ENCODE data around the gene ZBTB21. TPM values are rescaled to one million over a fixed set of nuclear protein-coding genes. Genes with fewer than 3 reads are reported as not detected.

The ZBTB21 gene
- total and polyA plus RNA-seq, 2 donors = 5.4 to 7.9 TPM

DNA sequence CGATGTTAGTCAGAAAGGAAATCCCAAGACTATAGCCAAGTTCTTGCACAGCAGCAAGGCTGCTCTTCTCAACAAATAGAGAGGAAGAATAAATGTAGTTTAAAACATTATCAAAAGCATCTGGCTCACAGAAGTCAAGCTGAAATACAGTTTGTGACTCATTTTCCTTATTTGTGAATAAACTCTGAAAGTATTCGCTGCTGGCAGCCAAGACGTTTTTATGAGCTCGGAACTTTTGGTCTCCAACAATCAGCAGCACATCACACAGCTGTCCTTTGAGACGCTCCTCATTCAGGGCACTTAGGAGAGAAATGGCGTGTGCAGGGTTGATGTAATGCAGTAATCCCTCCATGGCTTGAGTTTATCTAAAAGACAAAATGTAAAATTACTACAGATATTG, 16.4 kb downstream of the ZBTB21 start:
- no peaks in the 10 kb centered on the region for H3K4me1 ChIP-seq (ENCODE audit: control insufficient read depth in 2 of 2, insufficient read depth in 2 of 2, low read length in 2 of 2)
- no peak overlapping the region for H3K27ac ChIP-seq (ENCODE audit: low read depth in 1 of 2, low read length in 1 of 2)
- 98% methylated on average over 6 of the region's 6 CpGs for WGBS
- DNase-seq (ENCODE audit: low read depth in 6 of 9, low spot score in 9 of 9) = no peak
- H3K9me3 ChIP-seq (ENCODE audit: control insufficient read depth in 2 of 2, insufficient read depth in 1 of 2, low read length in 1 of 2) = peaks cover 3 to 17% of the 10 kb centered on the region in 2 donors
- H3K36me3 ChIP-seq (ENCODE audit: control insufficient read depth in 2 of 2, insufficient read depth in 2 of 2, low read length in 1 of 2) = peaks cover 35 to 48% of the 10 kb centered on the region in 2 donors
- H3K4me3 ChIP-seq (ENCODE audit: low read length in 2 of 2) = no peak overlapping the region
- no peaks in the 10 kb centered on the region for H3K27me3 ChIP-seq (ENCODE audit: control insufficient read depth in 2 of 2, insufficient read depth in 1 of 2, low read length in 1 of 2)

DNA sequence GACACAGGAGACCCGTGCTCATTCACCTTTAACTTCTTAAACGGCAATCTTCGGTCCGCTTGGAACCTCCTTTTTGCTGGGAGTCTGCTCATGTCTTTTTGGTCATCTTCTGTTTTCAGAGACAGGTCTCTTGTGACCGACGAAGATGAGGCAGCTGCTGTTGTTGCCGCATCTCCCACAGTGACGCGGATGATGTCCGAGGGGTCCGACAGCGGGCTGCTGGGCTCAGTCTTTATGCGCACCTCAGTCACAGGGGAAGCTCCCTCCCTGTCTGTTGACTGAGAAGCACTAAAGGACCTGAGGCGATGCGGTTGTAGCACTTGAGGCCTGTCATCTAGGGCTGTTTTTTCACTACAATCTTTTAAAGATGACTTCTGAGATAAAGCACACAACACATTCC, 17.6 kb downstream of the ZBTB21 start:
- Histone ChIP-seq H3K4me1 (ENCODE audit: control insufficient read depth in 2 of 2, insufficient read depth in 2 of 2, low read length in 2 of 2) (no peaks in the 10 kb centered on the region), H3K4me3 (ENCODE audit: low read length in 2 of 2) (no peak overlapping the region), H3K9me3 (ENCODE audit: control insufficient read depth in 2 of 2, insufficient read depth in 1 of 2, low read length in 1 of 2) (peaks cover 3 to 17% of the 10 kb centered on the region in 2 donors), H3K27me3 (ENCODE audit: control insufficient read depth in 2 of 2, insufficient read depth in 1 of 2, low read length in 1 of 2) (no peaks in the 10 kb centered on the region), H3K36me3 (ENCODE audit: control insufficient read depth in 2 of 2, insufficient read depth in 2 of 2, low read length in 1 of 2) (peaks cover 31 to 45% of the 10 kb centered on the region in 2 donors), H3K27ac (ENCODE audit: low read depth in 1 of 2, low read length in 1 of 2) (no peak overlapping the region)
- WGBS = 98% methylated on average over 15 of the region's 15 CpGs
- DNase-seq (ENCODE audit: low read depth in 6 of 9, low spot score in 9 of 9) = no peak

DNA sequence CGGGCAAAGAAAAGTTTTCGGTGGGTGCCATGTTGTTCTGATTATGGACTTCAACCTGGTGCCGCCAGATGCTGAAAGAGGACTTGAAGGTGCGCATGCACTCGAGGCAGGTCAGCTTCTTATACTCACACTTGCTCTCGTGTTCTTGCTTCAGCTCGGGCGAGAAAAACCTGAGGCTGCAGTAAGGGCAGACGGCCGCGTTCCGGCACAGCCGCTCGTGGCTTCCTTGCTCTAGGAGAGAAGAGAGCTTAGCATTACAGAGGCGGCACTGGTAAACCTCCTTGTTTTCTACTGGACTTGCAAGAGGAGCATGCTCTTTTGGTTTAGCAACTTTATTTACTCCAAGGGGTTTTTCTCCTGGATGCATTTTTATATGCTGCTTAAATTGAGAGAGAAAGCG, 18.5 kb downstream of the ZBTB21 start:
- peaks cover 3 to 17% of the 10 kb centered on the region in 2 donors for H3K9me3 ChIP-seq (ENCODE audit: control insufficient read depth in 2 of 2, insufficient read depth in 1 of 2, low read length in 1 of 2)
- no peak overlapping the region for H3K4me3 ChIP-seq (ENCODE audit: low read length in 2 of 2)
- DNase-seq (ENCODE audit: low read depth in 6 of 9, low spot score in 9 of 9) = no peak
- H3K4me1 ChIP-seq (ENCODE audit: control insufficient read depth in 2 of 2, insufficient read depth in 2 of 2, low read length in 2 of 2) = no peaks in the 10 kb centered on the region
- H3K27ac ChIP-seq (ENCODE audit: low read depth in 1 of 2, low read length in 1 of 2) = no peak overlapping the region
- peaks cover 26 to 42% of the 10 kb centered on the region in 2 donors for H3K36me3 ChIP-seq (ENCODE audit: control insufficient read depth in 2 of 2, insufficient read depth in 2 of 2, low read length in 1 of 2)
- H3K27me3 ChIP-seq (ENCODE audit: control insufficient read depth in 2 of 2, insufficient read depth in 1 of 2, low read length in 1 of 2) = no peaks in the 10 kb centered on the region
- WGBS = 98% methylated on average over 16 of the region's 16 CpGs

DNA sequence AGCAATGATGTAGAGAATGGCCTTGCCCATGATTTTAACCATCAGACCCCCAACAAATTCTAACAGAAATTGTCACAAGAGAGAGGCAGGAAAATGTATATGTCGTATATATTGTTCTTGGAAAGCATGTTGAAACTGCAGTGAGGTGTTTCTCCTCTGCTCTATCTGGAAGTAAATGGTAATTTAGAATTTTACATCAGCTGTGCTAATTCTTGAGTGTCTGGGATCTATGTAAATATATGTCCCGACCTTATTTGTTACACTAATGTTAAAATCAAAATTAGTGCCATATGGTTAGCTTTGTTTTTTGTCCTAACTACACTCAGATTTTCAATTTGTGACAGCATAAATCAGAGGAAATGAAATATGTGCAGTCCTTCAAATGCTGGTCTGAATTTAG, 20.5 kb downstream of the ZBTB21 start:
- no peak for DNase-seq (ENCODE audit: low read depth in 6 of 9, low spot score in 9 of 9)
- Histone ChIP-seq H3K27ac (ENCODE audit: low read depth in 1 of 2, low read length in 1 of 2) (no peak overlapping the region), H3K4me3 (ENCODE audit: low read length in 2 of 2) (no peak overlapping the region), H3K36me3 (ENCODE audit: control insufficient read depth in 2 of 2, insufficient read depth in 2 of 2, low read length in 1 of 2) (peaks cover 19 to 33% of the 10 kb centered on the region in 2 donors), H3K4me1 (ENCODE audit: control insufficient read depth in 2 of 2, insufficient read depth in 2 of 2, low read length in 2 of 2) (no peaks in the 10 kb centered on the region), H3K9me3 (ENCODE audit: control insufficient read depth in 2 of 2, insufficient read depth in 1 of 2, low read length in 1 of 2) (peaks cover 0 to 3% of the 10 kb centered on the region in 2 donors), H3K27me3 (ENCODE audit: control insufficient read depth in 2 of 2, insufficient read depth in 1 of 2, low read length in 1 of 2) (no peaks in the 10 kb centered on the region)
- WGBS = 98% methylated on average over 2 of the region's 2 CpGs

DNA sequence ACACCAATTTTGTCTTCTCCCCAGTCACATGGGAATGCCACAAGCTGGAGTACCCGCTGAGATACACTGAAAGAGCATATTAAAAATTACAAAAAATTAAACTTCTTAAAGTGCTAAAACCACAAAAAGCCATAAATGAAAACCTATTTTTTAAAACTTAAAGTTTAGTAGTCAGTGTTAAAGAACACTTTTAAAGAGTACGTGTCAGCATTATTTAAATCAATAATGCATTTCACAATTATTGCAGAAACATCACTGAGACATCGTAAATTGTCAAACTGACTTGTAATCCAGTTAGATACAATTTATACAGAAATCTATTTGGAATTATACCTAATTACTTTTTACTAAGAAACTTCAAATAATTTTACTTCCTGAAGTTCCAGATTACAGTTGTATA, 22.9 kb downstream of the ZBTB21 start:
- Histone ChIP-seq H3K9me3 (ENCODE audit: control insufficient read depth in 2 of 2, insufficient read depth in 1 of 2, low read length in 1 of 2) (peaks cover 1 to 4% of the 10 kb centered on the region in 2 donors), H3K4me3 (ENCODE audit: low read length in 2 of 2) (no peak overlapping the region), H3K36me3 (ENCODE audit: control insufficient read depth in 2 of 2, insufficient read depth in 2 of 2, low read length in 1 of 2) (peaks cover 9 to 13% of the 10 kb centered on the region in 2 donors), H3K27me3 (ENCODE audit: control insufficient read depth in 2 of 2, insufficient read depth in 1 of 2, low read length in 1 of 2) (no peaks in the 10 kb centered on the region), H3K27ac (ENCODE audit: low read depth in 1 of 2, low read length in 1 of 2) (no peak overlapping the region), H3K4me1 (ENCODE audit: control insufficient read depth in 2 of 2, insufficient read depth in 2 of 2, low read length in 2 of 2) (no peaks in the 10 kb centered on the region)
- no peak for DNase-seq (ENCODE audit: low read depth in 6 of 9, low spot score in 9 of 9)
- WGBS = 98% methylated on average over 3 of the region's 3 CpGs

DNA sequence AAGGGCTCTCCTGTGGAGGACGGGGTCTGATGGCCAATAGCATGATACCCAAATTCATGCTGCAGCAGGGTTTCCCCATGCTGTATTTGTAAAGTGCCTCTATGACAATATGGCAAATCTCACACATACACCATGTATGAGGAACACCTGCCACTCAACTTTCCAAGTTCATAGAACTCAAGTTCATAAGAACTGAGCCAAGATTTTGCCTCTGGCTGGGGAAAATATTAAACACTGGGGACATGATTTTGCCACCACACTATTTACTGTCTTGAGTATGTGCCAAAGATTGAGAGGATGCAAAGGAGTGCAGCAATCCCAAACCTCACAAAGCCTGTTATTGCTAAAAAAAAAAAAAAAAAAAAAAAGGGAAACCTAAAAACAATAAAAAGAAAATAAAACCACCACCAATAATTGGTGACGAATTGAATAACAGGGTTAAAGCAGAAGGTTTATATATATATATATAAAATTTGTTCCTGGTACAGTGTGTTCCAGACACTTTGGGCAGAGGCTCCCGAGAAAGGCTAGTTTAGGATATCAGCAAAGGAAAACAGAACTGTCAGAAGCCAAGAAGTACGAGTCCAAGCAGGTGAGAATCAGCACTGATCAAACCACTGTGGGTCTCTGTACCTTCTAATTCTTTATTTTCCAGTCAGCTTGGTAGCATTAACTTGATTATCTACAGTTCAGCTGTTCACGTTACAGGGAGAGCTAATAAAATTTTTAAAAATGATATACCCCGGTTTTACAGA, 24.3 kb downstream of the ZBTB21 start:
- Histone ChIP-seq H3K4me3 (ENCODE audit: low read length in 2 of 2) (no peak overlapping the region), H3K9me3 (ENCODE audit: control insufficient read depth in 2 of 2, insufficient read depth in 1 of 2, low read length in 1 of 2) (peaks cover 1 to 4% of the 10 kb centered on the region in 2 donors), H3K36me3 (ENCODE audit: control insufficient read depth in 2 of 2, insufficient read depth in 2 of 2, low read length in 1 of 2) (peaks cover 0 to under 1% of the 10 kb centered on the region in 2 donors), H3K27me3 (ENCODE audit: control insufficient read depth in 2 of 2, insufficient read depth in 1 of 2, low read length in 1 of 2) (no peaks in the 10 kb centered on the region), H3K27ac (ENCODE audit: low read depth in 1 of 2, low read length in 1 of 2) (no peak overlapping the region), H3K4me1 (ENCODE audit: control insufficient read depth in 2 of 2, insufficient read depth in 2 of 2, low read length in 2 of 2) (no peaks in the 10 kb centered on the region)
- DNase-seq (ENCODE audit: low read depth in 6 of 9, low spot score in 9 of 9) = no peak
- 97% methylated on average over 6 of the region's 6 CpGs for WGBS

DNA sequence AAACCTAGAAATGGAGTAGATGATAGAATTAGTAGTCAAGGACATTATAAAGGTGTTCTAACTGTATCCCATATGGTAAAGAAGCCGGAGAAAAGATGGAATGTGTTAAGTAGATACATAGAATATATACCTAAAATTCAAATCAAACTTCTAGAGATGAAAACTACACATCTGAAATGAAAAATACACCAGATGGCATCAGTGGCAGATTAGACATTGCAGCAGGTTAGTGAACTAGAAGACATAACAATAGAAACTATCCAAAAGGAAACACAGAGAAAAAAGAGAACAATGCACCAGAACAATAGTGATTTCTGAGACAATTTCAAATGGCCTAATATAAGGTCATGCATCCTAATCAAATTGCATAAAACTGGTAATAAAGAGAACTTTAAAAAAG, 26.9 kb downstream of the ZBTB21 start:
- H3K27me3 ChIP-seq (ENCODE audit: control insufficient read depth in 2 of 2, insufficient read depth in 1 of 2, low read length in 1 of 2) = no peaks in the 10 kb centered on the region
- no peak overlapping the region for H3K27ac ChIP-seq (ENCODE audit: low read depth in 1 of 2, low read length in 1 of 2)
- WGBS = 98% methylated on average over 1 of the region's 1 CpG
- H3K36me3 ChIP-seq (ENCODE audit: control insufficient read depth in 2 of 2, insufficient read depth in 2 of 2, low read length in 1 of 2) = no peaks in the 10 kb centered on the region
- no peak for DNase-seq (ENCODE audit: low read depth in 6 of 9, low spot score in 9 of 9)
- no peaks in the 10 kb centered on the region for H3K4me1 ChIP-seq (ENCODE audit: control insufficient read depth in 2 of 2, insufficient read depth in 2 of 2, low read length in 2 of 2)
- peaks cover 1 to 4% of the 10 kb centered on the region in 2 donors for H3K9me3 ChIP-seq (ENCODE audit: control insufficient read depth in 2 of 2, insufficient read depth in 1 of 2, low read length in 1 of 2)
- no peak overlapping the region for H3K4me3 ChIP-seq (ENCODE audit: low read length in 2 of 2)

DNA sequence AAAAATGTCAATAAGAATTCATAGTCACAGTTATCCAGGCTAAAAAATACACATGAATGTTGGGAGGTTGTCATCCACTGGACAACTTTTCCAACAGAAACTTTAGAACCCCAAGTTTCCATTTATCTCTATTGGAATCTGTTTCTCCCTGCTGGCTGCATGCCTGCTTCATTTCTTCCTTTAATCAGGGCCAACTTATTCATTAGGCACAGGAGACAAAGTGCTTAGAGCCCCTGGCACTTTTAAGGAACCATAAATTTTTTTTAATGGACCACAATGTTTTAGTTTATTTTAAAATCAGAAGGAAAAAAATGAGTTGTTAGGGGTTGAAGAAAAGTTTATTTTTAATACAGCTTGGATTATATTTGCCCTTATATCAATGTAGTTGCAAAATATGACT, 29.6 kb downstream of the ZBTB21 start:
- no peak for DNase-seq (ENCODE audit: low read depth in 6 of 9, low spot score in 9 of 9)
- Histone ChIP-seq H3K36me3 (ENCODE audit: control insufficient read depth in 2 of 2, insufficient read depth in 2 of 2, low read length in 1 of 2) (no peaks in the 10 kb centered on the region), H3K27ac (ENCODE audit: low read depth in 1 of 2, low read length in 1 of 2) (no peak overlapping the region), H3K4me1 (ENCODE audit: control insufficient read depth in 2 of 2, insufficient read depth in 2 of 2, low read length in 2 of 2) (no peaks in the 10 kb centered on the region), H3K9me3 (ENCODE audit: control insufficient read depth in 2 of 2, insufficient read depth in 1 of 2, low read length in 1 of 2) (peaks cover 1 to 4% of the 10 kb centered on the region in 2 donors), H3K4me3 (ENCODE audit: low read length in 2 of 2) (no peak overlapping the region), H3K27me3 (ENCODE audit: control insufficient read depth in 2 of 2, insufficient read depth in 1 of 2, low read length in 1 of 2) (no peaks in the 10 kb centered on the region)

DNA sequence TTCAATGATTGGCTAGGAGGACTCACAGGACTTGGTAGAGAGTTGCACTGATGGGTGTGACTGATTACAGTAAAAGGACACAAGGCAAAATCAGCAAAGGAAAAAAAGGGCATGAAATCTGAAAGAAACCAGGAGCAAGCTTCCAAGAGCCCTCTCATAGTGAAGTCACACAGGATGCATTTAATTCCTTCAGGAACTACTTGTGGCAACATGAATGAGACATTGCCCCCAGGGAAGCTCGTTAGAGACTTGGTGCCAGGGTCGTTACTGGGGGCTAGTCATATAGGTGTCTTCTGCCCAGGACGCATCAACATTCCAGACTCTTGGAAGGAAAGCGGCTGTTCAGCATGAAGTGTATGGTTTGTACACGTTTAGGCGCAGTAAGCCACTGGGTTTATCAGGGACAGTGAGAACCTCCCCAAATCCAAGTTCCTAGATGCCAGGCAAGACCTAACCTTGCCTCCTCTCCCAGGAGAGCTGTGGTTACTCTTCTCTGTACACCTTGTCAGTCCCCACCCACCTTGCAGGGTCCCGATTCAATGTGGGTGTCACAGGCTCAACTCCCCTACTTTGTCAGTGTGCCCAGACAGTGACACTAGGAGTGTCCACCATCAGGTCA, 30.3 kb downstream of the ZBTB21 start:
- H3K27ac ChIP-seq (ENCODE audit: low read depth in 1 of 2, low read length in 1 of 2) = no peak overlapping the region
- peaks cover 1 to 4% of the 10 kb centered on the region in 2 donors for H3K9me3 ChIP-seq (ENCODE audit: control insufficient read depth in 2 of 2, insufficient read depth in 1 of 2, low read length in 1 of 2)
- 92% methylated on average over 7 of the region's 7 CpGs for whole genome bisulfite sequencing
- DNase-seq (ENCODE audit: low read depth in 6 of 9, low spot score in 9 of 9) = no peak
- H3K4me3 ChIP-seq (ENCODE audit: low read length in 2 of 2) = no peak overlapping the region
- no peaks in the 10 kb centered on the region for H3K27me3 ChIP-seq (ENCODE audit: control insufficient read depth in 2 of 2, insufficient read depth in 1 of 2, low read length in 1 of 2)
- H3K36me3 ChIP-seq (ENCODE audit: control insufficient read depth in 2 of 2, insufficient read depth in 2 of 2, low read length in 1 of 2) = no peaks in the 10 kb centered on the region
- no peaks in the 10 kb centered on the region for H3K4me1 ChIP-seq (ENCODE audit: control insufficient read depth in 2 of 2, insufficient read depth in 2 of 2, low read length in 2 of 2)

All from thymus (tissue), 11 donors.